Gastrocnemius medialis (tissue), 4 donors: ENCODE data around the gene PLOD3. TPM values are rescaled to one million over a fixed set of nuclear protein-coding genes. Genes with fewer than 3 reads are reported as not detected.
A peak's percentile ranks its signal among the peaks of the same experiment; 100 is the strongest.

Source experiments
- ATAC-seq, 2 donors: fragments of 150-250 bp; one replicate each; pipeline ENCODE4 v1.9.1; 2016
- DNase-seq, 2 donors: peaks; one replicate each; pipeline ENCODE4 v3.0.0-alpha.2; 2019
- H3K27ac ChIP-seq, 4 donors: fragments of 200-600 bp; sonication (generic); 1 replicate in 1 of 4; 2 replicates in 3 of 4; pipeline ENCODE4 v1.5.1; 2016 to 2018; ENCODE audit warnings: mild to moderate bottlenecking in 2 of 4, moderate library complexity in 1 of 4
- H3K27me3 ChIP-seq, 3 donors: fragments of 200-600 bp; sonication (generic) in 2 of 3; 1 replicate in 1 of 3; 2 replicates in 2 of 3; pipeline versions ENCODE4 v1.5.1 to v1.6.0; 2016 to 2019; ENCODE audit warnings: mild to moderate bottlenecking in 1 of 3, moderate library complexity in 1 of 3
- H3K36me3 ChIP-seq, 2 donors: fragments of 200-600 bp; sonication (generic) in 1 of 2; one replicate each; pipeline ENCODE4 v1.5.1; 2017 to 2018
- H3K4me1 ChIP-seq, 2 donors: fragments of 200-600 bp; sonication (generic) in 1 of 2; one replicate each; pipeline ENCODE4 v1.5.1; 2016 to 2017; ENCODE audit warnings: mild to moderate bottlenecking in 2 of 2
- H3K4me3 ChIP-seq, 4 donors: fragments of 200-600 bp; sonication (generic) in 3 of 4; 1 replicate in 1 of 4; 2 replicates in 3 of 4; pipeline ENCODE4 v1.5.1; 2016 to 2019; ENCODE audit warnings: mild to moderate bottlenecking in 2 of 4
- H3K9me3 ChIP-seq, 3 donors: fragments of 200-600 bp; sonication (generic) in 2 of 3; 1 replicate in 1 of 3; 2 replicates in 2 of 3; pipeline ENCODE4 v1.5.1; 2016 to 2019
- POLR2A ChIP-seq, 2 donors: fragments of 450-650 bp; IDR thresholded peaks; one replicate each; pipeline ENCODE4 v1.6.1; 2017; ENCODE audit warnings: antibody characterized with exemption in 2 of 2, mild to moderate bottlenecking in 2 of 2, moderate library complexity in 2 of 2
- in situ Hi-C, 4 donors: fragments of 200-750 bp; cut with MboI; loops; one replicate each; pipeline versions ENCODE4 v1.15.0 to v1.8.0; 2017; ENCODE audit warnings: low sequenced_read_pairs in 4 of 4
- intact Hi-C: fragments of 100-400 bp; cut with DNase I; formaldehyde crosslinking; loops from one replicate; pipeline ENCODE4 v1.15.1; 2023; ENCODE audit warnings: low total_unique reads
- total RNA-seq, 4 donors: library from RNA; depleted of rRNA; stranded (reverse); fragments of >200 nt; gene quantifications; one replicate each; pipeline versions ENCODE4 v1.1.0 to v1.2.3, GENCODE V29; 2016
- TF ChIP-seq, protein P1 (sequence below), 5 experiments: fragments of 450-650 bp in 3 of 5; fragments of 200-600 bp in 2 of 5; sonication (generic) in 2 of 5; IDR thresholded peaks in 4 of 5; conservative IDR thresholded peaks in 1 of 5; 1 replicate in 4 of 5; 2 replicates in 1 of 5; pipeline ENCODE4 v1.5.1; 2016 to 2019; ENCODE audit warnings: antibody characterized with exemption in 5 of 5, mild to moderate bottlenecking in 3 of 5, moderate library complexity in 3 of 5

The PLOD3 gene
- total RNA-seq, 4 donors from 2014 or later: 8.2 to 24.2 (median 15.5) TPM

- ATAC-seq (peak in 1 of 2 donors; percentile 5), DNase-seq (no peak)
- no peaks in the 10 kb centered on the region for H3K9me3 ChIP-seq
- TF ChIP-seq, protein P1, sequence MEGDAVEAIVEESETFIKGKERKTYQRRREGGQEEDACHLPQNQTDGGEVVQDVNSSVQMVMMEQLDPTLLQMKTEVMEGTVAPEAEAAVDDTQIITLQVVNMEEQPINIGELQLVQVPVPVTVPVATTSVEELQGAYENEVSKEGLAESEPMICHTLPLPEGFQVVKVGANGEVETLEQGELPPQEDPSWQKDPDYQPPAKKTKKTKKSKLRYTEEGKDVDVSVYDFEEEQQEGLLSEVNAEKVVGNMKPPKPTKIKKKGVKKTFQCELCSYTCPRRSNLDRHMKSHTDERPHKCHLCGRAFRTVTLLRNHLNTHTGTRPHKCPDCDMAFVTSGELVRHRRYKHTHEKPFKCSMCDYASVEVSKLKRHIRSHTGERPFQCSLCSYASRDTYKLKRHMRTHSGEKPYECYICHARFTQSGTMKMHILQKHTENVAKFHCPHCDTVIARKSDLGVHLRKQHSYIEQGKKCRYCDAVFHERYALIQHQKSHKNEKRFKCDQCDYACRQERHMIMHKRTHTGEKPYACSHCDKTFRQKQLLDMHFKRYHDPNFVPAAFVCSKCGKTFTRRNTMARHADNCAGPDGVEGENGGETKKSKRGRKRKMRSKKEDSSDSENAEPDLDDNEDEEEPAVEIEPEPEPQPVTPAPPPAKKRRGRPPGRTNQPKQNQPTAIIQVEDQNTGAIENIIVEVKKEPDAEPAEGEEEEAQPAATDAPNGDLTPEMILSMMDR (IDR thresholded peaks at IDR 0.05 in 4 of 5, conservative IDR thresholded peaks at IDR 0.05 in 1 of 5): no peak
- TF ChIP-seq POLR2A (IDR thresholded peaks at IDR 0.05): no peak
- intact Hi-C loops (loop anchor here (2.0 to 5.0 kb wide), 2 partner anchors 34 to 341 kb away; partner anchors contain the start of gene SRRT), in situ Hi-C loops (no loop called here)
- H3K27ac ChIP-seq: peak overlapping the region; percentile 82 to 92 (median 88)
- peaks cover 0 to 34% of the 10 kb centered on the region in 2 donors for H3K36me3 ChIP-seq
- H3K4me3 ChIP-seq: peak overlapping the region; percentile 68 to 91 (median 74)
- H3K27me3 ChIP-seq: no peaks in the 10 kb centered on the region
- H3K4me1 ChIP-seq: peaks cover 23 to 32% of the 10 kb centered on the region in 2 donors
These were observed 1.1 kb upstream of the PLOD3 start for GRCh38 chr7:101218236-101219125.

GRCh38 chr7:101216860-101217387, 457 bp downstream of the PLOD3 start:
- ATAC-seq (no peak), DNase-seq (no peak)
- Histone ChIP-seq H3K36me3 (peaks cover 0 to 33% of the 10 kb centered on the region in 2 donors), H3K27me3 (no peaks in the 10 kb centered on the region), H3K9me3 (no peaks in the 10 kb centered on the region), H3K27ac (peak overlapping the region; percentile 82 to 92 (median 88)), H3K4me1 (peaks cover 23 to 32% of the 10 kb centered on the region in 2 donors), H3K4me3 (peak overlapping the region; percentile 68 to 91 (median 74))
- intact Hi-C loops: loop anchor here (1.0 to 5.0 kb wide), 2 partner anchors 27 to 340 kb away; partner anchors contain the start of gene SRRT
- in situ Hi-C loops: no loop called here
- no peak for TF ChIP-seq POLR2A (IDR thresholded peaks at IDR 0.05)
- TF ChIP-seq, protein P1 (IDR thresholded peaks at IDR 0.05 in 4 of 5, conservative IDR thresholded peaks at IDR 0.05 in 1 of 5): no peak

DNA sequence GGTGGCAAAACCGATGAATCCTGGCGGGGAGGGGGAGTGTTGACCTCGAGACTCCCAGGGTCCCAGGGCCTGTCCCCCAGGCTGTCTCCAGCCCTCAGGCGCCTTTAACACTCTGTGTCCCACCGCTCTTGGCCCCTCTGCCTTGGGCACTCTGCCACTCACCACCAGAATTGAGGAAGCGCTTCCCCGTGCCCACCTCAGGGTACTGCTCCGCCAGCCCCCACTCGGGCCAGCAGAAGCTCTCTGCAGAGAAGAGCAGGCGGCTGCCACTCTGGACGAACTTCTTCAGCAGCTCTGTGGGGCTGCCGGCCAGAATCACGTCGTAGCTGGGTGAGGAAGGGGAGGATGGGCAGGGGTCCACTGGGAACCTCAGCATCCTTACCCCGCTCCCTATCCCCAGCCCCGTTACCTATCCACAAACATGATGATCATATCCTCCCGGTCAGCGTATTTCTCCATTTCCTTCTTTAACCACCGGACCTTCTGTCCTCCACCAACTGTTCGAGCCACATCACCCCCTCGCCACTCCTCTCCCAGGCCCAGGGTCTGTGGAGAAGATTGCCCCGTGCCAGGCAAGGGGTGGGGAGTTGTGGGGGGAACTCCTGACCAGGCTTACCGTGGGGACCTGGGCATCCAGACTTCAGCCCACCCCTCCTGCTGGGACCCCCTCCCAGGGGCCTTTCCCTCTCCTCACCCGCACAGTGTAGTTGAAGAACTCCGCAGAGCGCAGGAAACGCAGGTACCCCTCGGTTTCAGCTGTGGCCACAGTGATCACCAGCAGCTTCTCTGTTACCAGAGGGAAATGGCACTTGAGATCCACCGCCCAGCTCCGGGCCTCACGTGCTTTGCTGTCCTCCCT, 1.2 kb downstream of the PLOD3 start:
- intact Hi-C loops: loop anchor here (5.0 kb wide), 1 partner anchor 339 kb away; the partner anchor contains the start of gene SRRT
- H3K4me1 ChIP-seq: peaks cover 23 to 32% of the 10 kb centered on the region in 2 donors

GRCh38 chr7:101212014-101212413, 5.4 kb downstream of the PLOD3 start:
- TF ChIP-seq, protein P1 (IDR thresholded peaks at IDR 0.05 in 4 of 5, conservative IDR thresholded peaks at IDR 0.05 in 1 of 5): no peak
- TF ChIP-seq POLR2A (IDR thresholded peaks at IDR 0.05): no peak
- in situ Hi-C loops: no loop called here
- Histone ChIP-seq H3K4me3 (no peak overlapping the region), H3K4me1 (peaks cover 8 to 9% of the 10 kb centered on the region in 2 donors), H3K27me3 (no peaks in the 10 kb centered on the region), H3K36me3 (peaks cover 0 to 63% of the 10 kb centered on the region in 2 donors), H3K27ac (no peak overlapping the region), H3K9me3 (no peaks in the 10 kb centered on the region)
- DNase-seq: no peak
- ATAC-seq: no peak
- intact Hi-C loops: no loop called here

More for the DNA sequence above, 1.2 kb downstream of the PLOD3 start:
- DNase-seq (no peak), ATAC-seq (no peak)
- in situ Hi-C loops: no loop called here
- Histone ChIP-seq H3K4me3 (peak overlapping the region; percentile 68 to 91 (median 74)), H3K36me3 (peaks cover 0 to 40% of the 10 kb centered on the region in 2 donors), H3K9me3 (no peaks in the 10 kb centered on the region), H3K27ac (peak overlapping the region in 1 of 4 donors; percentile 88), H3K27me3 (no peaks in the 10 kb centered on the region)
- TF ChIP-seq POLR2A (IDR thresholded peaks at IDR 0.05): no peak
- TF ChIP-seq, protein P1 (IDR thresholded peaks at IDR 0.05 in 4 of 5, conservative IDR thresholded peaks at IDR 0.05 in 1 of 5): no peak
